Tongue (tissue), 1 donor: ENCODE measurements around the gene NEK2. TPM values are rescaled to one million over a fixed set of nuclear protein-coding genes. Genes with fewer than 3 reads are reported as not detected.

Source experiments
- total RNA-seq: library from RNA; depleted of rRNA; stranded (reverse); fragments of >200 nt; gene quantifications from one replicate; pipeline ENCODE4 v1.2.3, GENCODE V29; 2014

The NEK2 gene
- total RNA-seq, 1 donor from 2014 or later: 9.5 TPM

Other genes starting within 250 kb of the NEK2 start
- gene RD3, start 183.5 kb downstream of the NEK2 start, total RNA-seq: 0.10 TPM
- gene SLC30A1, start 96.5 kb downstream of the NEK2 start, total RNA-seq: 35.8 TPM
- 70.4 TPM for gene LPGAT1, start 155.1 kb upstream of the NEK2 start, total RNA-seq